GM19397 (cell line): Measurements from ENCODE around the gene PCBP3.

ENCODE experiments used
- ATAC-seq: cut with Tn5 transposase; IDR thresholded peaks from one replicate; pipeline ENCODE4 v1.9.1; 2021; ENCODE audit warnings: mild to moderate bottlenecking, moderate library complexity; ENCODE audit not compliant: unreplicated experiment

PCBP3 gene

DNA sequence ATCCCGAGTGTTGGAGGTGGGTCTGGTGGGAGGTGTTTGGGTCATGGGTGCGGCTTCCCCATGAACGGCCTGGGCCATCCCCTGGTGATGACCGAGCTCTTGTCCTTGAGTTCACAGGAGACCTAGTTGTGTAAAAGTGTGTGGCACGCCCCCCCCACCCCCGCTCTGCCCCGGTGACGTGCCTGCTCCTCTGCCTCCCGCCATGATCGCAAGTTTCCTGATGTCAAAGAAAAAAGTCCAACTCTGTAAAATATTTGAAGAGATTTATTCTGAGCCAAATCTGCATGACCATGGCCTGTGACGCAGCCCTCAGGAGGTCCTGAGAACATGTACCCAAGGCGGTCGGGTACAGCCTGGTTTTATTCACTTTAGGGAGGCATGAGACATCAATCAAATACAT lies 212.9 kb downstream of the PCBP3 start:
- ATAC-seq: no peak

DNA sequence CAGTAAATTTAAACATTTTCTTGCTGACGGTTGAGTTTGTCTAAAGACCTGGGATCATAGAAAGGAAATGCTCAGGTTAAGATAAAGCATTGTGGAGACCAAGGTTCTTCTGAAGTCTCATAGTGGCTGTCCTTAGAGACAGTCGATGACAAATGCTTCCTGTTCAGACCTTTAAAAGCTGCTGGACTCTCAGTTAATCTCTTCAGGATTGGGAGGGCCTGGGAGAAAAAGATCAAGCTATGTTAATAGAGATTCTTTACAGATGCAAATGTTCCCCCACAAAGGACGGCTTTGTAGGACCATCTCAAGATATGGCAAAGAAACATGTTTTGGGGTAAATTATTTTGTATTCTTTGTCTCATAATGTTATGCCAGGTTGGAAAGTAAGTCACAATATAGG lies 213.4 kb downstream of the PCBP3 start:
- no peak for ATAC-seq

DNA sequence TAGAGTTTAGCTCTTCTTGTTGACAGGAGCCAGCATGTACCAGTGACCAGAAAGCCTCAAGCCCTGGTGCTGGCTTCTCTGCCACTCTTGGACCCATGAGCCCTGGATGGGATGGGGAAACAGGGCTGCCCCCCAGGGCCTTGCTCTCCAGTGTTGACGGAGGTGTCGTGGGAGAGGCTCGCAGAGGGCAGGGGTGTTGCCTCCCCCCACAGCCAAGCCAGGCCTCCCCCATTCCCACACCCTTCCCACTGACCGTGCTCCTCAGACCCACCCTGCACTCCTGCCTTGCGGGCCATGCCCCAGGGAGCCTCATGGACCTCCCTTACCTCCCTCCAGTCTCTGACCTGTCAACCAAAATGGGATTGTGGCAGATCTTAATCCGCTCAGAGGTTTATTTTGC lies 214.2 kb downstream of the PCBP3 start:
- no peak for ATAC-seq

DNA sequence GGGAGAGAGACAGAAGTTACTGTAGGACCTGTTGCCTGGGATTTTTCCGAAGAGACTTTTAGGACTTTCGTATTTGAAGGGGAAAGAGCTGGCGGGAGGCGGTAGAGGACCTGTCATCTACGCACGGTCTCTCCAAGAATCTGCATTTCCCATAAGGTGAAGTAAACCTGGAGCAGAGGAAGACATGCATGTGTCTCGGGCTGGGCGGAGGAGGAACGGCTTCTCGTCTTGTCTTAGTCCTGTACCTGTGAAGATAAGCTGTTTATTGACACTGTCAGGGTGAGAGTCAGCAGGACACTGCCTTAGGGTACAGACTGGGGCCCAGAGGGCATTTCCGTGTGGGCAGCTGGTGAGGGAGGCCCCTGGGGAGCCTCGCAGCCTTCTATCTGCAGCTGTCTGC lies 214.7 kb downstream of the PCBP3 start:
- ATAC-seq: no peak

DNA sequence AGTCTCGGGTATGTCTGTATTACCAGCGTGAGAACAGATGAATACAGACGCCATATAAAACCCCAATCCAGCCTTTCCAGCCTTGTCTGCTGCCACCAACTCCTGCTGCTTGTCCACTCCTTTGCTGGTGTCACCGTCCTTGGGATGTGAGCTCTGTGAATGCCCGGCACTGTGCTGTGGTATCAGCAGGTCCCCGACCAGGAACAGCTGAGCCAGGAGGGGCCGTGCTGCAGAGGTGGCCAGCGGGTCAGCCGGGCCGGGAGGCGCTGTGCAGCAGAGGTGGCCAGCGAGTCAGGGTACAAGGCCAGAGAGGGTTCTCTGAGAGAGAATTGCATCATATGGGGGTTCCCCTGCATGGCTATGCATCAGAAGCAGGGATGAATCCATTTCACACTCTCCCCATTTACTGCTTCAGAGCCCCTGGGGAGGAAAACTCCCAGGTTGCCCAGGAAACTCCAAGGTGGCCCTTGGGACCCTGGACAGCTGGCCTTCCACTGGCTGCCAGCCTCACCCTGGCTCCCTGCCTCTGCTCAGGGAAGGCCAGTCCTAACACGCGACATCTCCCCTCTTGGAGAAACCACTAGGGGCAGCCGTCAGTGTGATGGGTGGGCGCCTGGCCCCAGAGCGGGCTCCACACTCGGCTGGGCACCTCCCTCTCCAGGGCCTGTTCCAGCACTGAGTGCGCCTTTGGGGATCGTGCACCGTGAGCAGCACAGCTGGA lies 215.7 kb downstream of the PCBP3 start:
- no peak for ATAC-seq

DNA sequence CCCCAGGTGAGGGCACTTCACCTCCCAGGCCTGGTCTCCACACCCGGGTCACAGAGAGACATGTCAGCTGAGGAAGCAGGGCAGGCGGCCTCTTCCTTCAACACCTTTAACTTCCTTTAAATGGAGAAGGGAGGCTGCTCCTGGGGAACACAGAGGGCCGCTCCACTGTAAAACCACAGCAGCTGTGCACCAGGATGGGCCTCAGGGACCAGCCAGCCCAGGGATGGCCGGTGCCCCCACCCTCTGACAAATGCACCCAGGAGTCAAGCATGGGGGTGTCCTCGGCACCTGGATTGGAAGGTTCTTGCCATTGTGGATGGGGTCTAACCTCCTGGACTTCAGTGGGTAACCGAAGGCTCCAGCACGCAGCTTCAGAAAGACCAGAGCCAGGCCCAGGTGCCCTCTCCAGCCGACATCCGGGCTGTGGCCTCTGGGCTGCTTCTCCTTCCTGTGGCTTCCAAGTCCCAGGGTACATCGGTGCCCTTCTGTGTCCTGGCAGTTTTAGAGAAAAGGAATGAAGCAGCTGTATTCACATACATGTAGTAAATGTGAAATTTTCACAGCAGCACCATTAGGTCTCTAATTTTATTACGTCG lies 216.3 kb downstream of the PCBP3 start:
- ATAC-seq: no peak

- no peak for ATAC-seq
These were observed 217.1 kb downstream of the PCBP3 start for GRCh38 chr21:45860493-45861155.

DNA sequence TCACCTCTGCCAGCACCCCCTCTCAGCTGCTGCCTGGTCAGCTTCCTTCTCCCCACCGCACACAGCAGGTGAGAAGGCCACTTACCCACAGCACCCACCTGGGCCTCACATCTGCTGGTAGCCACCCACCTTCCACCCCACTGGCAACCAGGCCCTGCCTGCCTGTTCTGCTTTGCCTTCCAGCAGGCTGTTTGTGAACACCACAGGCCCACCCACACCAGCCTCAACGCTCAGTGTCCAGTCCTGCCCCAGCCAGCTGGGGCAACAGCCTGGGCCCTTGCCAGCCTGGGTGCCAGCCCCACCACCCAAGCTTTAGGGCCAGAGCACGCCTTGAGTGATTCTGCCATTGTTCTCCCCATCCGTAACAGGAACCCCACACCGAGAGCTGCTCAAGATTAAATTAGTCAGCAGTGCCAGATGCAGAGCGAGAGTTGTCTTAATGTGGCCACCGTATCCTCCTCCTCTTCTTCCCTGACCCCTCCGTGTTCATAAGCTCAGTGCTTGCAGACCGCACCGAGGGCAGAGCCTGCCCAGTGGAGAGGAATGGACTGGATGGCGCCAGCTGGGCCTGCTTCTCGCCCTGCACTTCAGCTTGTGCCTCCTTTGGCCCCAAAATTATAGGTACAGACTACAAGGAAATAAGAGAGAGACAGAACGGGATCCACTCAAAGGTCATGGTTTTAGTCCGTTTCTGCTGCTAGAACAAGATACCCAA lies 217.8 kb downstream of the PCBP3 start:
- no peak for ATAC-seq

DNA sequence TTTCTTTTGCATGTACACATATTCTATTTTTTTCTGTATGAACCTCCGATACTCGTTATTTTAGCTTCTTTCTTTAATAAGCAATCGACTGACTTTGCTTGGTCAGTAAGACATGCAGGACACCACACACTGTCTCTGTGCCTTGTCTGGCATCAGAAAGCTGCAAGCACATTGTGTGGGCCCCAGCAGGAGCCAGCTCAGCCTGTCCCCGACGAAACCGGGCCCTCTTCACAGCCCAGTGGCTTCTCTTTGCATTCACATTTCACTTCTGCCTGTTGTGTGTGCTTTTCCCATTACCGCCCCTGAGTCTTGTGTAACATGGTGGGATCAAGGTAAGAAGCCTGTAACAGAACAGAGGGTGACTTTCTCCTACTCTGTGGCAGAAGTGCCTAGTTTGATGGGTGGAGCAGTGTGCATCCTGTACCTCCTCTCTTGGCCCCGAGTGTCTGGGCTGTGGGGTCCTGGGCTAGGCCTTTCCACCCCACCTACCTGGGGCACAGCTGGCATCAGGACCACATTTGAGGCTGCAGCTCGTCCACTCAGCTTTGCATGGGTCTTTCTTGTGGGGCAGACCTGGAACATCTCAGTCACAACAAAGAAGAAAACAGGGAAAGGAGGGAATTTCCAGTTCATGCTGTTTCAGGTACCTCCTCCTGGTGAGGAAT lies 219.2 kb downstream of the PCBP3 start:
- ATAC-seq: no peak

- ATAC-seq: no peak
These were observed 219.7 kb downstream of the PCBP3 start for GRCh38 chr21:45863267-45863666.

DNA sequence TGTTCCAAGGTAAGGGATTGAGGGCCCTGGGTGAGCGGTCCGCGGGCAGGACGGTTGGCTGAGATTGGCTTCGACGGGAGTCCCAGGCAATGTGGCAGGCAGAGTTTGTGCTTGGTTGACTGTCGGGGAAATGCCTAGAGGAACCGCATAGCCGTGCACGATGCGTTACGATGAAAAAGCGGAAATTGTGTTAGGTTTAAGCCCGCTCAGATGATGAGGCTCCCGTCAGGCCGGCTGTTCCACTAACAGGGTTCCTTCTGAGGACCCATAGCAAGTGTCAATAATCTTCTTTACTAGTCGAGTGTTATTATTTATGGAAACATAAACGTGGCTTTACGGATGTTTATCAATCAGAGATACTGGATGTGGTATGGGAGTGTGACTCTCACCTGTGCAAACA lies 220.2 kb downstream of the PCBP3 start:
- no peak for ATAC-seq

- no peak for ATAC-seq
These were observed 220.9 kb downstream of the PCBP3 start for GRCh38 chr21:45864436-45864835.

- ATAC-seq: no peak
These were observed 221.7 kb downstream of the PCBP3 start for GRCh38 chr21:45865106-45865835.

GRCh38 chr21:45866551-45866950 lies 223.0 kb downstream of the PCBP3 start:
- no peak for ATAC-seq

DNA sequence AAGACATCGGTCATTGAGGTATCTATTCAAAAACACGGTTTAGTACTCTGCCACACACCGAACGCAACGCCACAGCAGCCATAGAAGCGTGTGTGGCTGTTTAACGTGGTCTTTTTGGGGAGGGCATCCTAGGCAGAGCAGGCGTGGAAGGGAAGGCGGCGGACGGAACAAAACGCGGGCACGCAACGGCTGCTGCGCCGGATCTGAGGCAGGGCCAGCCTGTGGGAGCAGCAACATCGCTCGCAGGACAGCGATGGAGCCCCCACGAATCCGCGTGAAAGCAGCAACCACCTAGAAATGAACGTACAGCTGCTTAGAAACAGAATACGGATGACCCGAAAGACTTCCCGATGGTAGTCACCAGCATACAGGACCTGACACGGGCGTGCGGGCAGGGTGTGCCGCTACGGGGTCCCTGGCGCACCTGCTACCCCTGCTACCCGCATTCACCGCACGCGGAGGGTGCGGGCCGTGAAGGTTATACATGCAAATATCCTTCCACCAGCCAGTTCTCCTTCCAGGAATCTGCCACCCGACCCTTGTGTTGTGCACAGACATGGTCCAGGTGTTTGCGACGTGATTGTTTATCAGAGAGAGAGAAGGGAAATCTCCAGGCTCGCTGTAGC lies 223.6 kb downstream of the PCBP3 start:
- no peak for ATAC-seq

DNA sequence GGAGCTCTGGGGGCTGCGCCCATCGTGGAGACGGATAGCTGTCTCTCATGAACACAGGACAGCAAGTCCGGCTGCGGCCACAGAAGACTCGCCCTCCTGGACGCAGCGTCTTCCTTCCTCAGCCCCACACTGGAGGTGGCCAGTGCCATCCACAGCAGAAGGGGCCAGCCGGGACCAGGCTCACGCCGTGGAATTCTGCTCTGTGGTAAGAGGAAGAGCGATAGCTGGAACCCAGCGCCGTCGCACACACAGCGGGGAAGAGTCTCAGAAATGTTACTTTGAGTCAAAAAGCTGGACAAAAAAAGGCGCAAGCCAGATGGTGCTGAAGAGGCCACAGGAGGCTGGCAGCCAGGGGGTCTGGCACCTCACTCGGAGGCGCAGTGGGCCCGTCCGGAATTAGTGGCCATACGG lies 224.2 kb downstream of the PCBP3 start:
- no peak for ATAC-seq

DNA sequence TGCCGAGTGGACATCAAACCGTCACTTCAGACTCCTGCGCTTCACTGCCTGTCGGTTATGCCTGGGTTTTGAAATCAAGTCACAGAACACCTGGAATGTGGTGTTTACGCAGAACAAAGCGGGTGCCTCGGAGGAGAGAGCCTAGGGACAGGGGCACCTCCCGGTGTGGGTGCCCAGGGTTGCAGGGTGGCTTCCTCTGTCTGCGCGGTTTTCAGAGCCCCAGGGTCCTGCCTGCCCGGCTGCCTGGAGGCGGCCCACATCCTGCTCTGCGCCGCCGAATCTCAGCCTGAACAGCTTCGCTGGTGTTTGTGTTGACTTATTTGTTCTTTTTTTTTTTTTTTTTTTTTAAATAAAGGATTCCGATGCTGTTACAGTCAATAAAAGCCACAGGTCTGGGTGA lies 224.6 kb downstream of the PCBP3 start:
- ATAC-seq: no peak

- no peak for ATAC-seq
These were observed 225.0 kb downstream of the PCBP3 start for GRCh38 chr21:45868488-45868887.

- no peak for ATAC-seq
These were observed 225.8 kb downstream of the PCBP3 start for GRCh38 chr21:45869121-45870007.
